Measurements from ENCODE around the gene ACTR2.

The ACTR2 gene

DNA sequence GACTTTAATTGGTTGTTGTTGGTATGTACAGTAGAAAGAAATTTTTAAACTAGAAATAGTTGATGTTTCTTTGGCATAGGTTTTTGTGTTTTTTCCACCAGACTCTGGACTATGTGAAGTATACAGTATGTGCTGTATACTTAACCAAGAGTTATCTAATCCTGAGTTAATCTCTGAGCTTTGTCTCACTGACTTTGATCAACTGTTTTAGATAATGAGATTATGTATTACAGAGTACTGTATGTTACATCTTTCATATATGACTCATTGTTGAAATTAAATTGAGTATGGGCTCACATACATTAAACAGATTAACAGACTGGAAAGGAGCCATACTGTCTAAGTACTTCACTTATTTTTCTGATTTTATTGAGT, 38.0 kb downstream of the ACTR2 start:
- Histone ChIP-seq H3K27me3 (ENCODE audit: control insufficient read depth, insufficient read depth, low read length) (peaks cover 6% of the 10 kb centered on the region), H3K4me3 (ENCODE audit: low read length) (no peak overlapping the region), H3K4me1 (ENCODE audit: control insufficient read depth, low read depth, low read length) (peaks cover 15% of the 10 kb centered on the region), H3K9ac (ENCODE audit: low read length) (no peak overlapping the region), H3K36me3 (ENCODE audit: control insufficient read depth, low read depth, low read length) (peaks cover 16% of the 10 kb centered on the region), H3K9me3 (ENCODE audit: control insufficient read depth, low read depth, low read length) (no peaks in the 10 kb centered on the region), H3K27ac (ENCODE audit: low read length) (no peak overlapping the region)

DNA sequence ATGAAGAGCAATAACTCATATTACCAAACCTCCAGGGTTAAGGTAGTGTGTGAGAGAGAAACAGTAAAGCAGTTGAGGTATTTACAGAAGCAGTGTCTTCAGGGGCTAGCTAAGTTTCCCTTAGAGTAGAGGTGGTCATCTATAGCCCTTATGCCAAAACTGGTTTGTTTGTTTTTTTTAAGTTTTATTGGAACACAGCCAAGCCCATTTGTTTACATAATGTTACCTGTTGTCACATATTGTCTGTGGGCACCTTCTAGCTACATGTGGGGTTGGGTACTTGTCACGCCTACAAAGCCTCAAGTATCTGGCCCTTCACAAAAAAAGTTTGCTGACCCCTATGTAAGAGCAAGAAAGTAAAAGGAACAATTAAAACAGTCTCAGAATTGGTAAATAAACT, 39.4 kb downstream of the ACTR2 start:
- peaks cover 13% of the 10 kb centered on the region for H3K36me3 ChIP-seq (ENCODE audit: control insufficient read depth, low read depth, low read length)

DNA sequence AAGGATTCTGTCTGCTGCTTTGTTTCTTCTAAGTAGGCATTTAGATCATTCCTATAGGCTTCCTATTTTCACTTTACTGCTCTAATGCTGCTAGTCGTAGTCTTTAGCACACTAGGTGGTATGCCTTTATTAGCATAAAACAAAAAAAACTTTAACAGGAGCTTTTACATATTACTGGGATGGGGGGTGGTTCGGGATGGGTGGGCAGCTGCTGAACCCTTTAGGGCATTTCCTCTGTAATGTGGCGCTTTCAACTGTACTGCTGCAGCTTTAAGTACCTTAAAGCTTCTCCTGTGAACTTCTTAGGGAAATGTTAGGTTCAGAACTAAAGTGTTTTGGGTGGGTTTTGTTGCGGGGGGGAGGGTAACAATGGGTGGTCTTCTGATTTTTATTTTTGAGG, 41.3 kb downstream of the ACTR2 start:
- Histone ChIP-seq H3K9ac (ENCODE audit: low read length) (no peak overlapping the region), H3K27me3 (ENCODE audit: control insufficient read depth, insufficient read depth, low read length) (peaks cover 37% of the 10 kb centered on the region), H3K36me3 (ENCODE audit: control insufficient read depth, low read depth, low read length) (peaks cover 19% of the 10 kb centered on the region), H3K27ac (ENCODE audit: low read length) (no peak overlapping the region), H3K4me3 (ENCODE audit: low read length) (no peak overlapping the region), H3K4me1 (ENCODE audit: control insufficient read depth, low read depth, low read length) (peaks cover 15% of the 10 kb centered on the region), H3K9me3 (ENCODE audit: control insufficient read depth, low read depth, low read length) (no peaks in the 10 kb centered on the region)

More for the DNA sequence above, 39.4 kb downstream of the ACTR2 start:
- Histone ChIP-seq H3K9me3 (ENCODE audit: control insufficient read depth, low read depth, low read length) (no peaks in the 10 kb centered on the region), H3K27me3 (ENCODE audit: control insufficient read depth, insufficient read depth, low read length) (peaks cover 18% of the 10 kb centered on the region), H3K4me3 (ENCODE audit: low read length) (no peak overlapping the region), H3K4me1 (ENCODE audit: control insufficient read depth, low read depth, low read length) (peaks cover 15% of the 10 kb centered on the region), H3K9ac (ENCODE audit: low read length) (no peak overlapping the region), H3K27ac (ENCODE audit: low read length) (no peak overlapping the region)

DNA sequence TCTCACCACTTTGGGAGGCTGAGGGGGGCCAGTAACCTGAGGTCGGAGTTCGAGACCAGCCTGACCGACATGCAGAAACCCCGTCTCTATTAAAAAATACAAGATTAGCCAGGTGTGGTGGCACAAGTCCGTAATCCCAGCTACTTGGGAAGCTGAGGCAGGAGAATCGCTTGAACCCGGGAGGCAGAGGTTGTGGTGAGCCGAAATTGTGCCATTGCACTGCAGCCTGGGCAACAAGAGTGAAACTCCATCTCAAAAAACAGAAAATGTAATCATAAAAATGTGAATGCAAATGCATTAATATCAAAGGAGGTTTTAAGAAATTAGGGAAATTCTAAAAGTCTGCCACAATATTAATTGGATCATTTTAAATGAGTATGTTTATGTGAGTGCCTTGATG, 45.7 kb downstream of the ACTR2 start:
- peaks cover 78% of the 10 kb centered on the region for H3K27me3 ChIP-seq (ENCODE audit: control insufficient read depth, insufficient read depth, low read length)
- H3K27ac ChIP-seq (ENCODE audit: low read length): no peak overlapping the region
- no peak overlapping the region for H3K9ac ChIP-seq (ENCODE audit: low read length)
- peaks cover 26% of the 10 kb centered on the region for H3K4me1 ChIP-seq (ENCODE audit: control insufficient read depth, low read depth, low read length)
- peaks cover 9% of the 10 kb centered on the region for H3K36me3 ChIP-seq (ENCODE audit: control insufficient read depth, low read depth, low read length)
- H3K4me3 ChIP-seq (ENCODE audit: low read length): no peak overlapping the region
- H3K9me3 ChIP-seq (ENCODE audit: control insufficient read depth, low read depth, low read length): no peaks in the 10 kb centered on the region

DNA sequence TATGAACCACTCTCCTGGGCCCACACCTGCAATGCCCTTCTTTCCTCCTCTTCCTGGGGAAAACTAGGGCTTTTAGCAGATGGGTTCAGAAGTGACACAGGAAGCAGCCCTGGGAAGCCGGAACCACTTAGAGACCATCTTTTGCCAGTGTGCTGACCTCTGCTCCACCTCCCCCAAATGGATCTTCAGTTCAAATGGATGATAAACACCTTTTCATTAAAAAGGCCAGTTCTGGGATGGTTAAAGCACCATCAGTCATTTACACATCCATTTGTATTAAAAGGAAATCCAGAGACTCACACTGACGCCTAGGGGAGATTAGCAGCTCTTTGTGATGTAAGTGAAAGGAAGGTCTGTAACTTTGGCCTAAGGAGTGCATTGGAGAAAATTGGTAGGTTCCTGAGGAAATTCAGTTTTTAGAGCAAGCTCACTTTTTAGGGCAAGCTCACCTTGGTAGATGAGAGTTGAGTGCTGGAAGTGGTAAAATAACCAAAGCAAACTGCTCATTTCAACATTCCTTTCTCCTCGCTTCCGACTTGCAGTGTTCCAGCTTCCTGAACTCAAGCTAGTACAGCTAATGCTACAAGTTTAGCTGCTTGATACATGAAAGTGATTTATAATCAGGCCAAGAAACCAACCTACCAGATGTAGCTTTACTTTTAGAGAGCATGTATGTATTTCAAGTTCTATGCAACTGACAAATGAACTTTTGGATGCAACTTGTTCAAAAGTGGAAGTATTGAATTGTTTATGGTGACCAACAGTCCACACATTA, 47.7 kb downstream of the ACTR2 start:
- H3K4me3 ChIP-seq (ENCODE audit: low read length): no peak overlapping the region
- no peak overlapping the region for H3K27ac ChIP-seq (ENCODE audit: low read length)
- H3K27me3 ChIP-seq (ENCODE audit: control insufficient read depth, insufficient read depth, low read length): peaks cover 94% of the 10 kb centered on the region

DNA sequence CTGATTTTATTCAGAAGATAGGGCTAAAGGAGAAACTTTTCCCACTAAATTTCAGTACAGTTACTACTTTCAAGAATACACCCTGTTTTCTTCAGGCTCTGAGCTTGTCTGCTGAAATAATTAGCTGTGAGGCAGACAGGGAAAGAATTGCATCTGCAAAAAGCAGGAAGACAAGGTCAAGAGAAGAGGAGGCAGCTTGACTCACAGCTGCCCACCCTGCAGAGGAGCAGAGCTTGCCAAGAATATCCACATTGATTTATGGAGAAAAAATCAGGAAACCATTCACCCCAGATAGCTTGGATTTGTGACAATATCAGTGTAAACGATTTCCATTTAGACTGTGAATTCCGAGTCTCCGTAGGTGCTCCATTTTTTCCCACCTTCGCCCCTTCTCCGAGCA, 49.0 kb downstream of the ACTR2 start:
- H3K4me1 ChIP-seq (ENCODE audit: control insufficient read depth, low read depth, low read length): peaks cover 15% of the 10 kb centered on the region
- H3K9ac ChIP-seq (ENCODE audit: low read length): no peak overlapping the region
- H3K9me3 ChIP-seq (ENCODE audit: control insufficient read depth, low read depth, low read length): no peaks in the 10 kb centered on the region
- H3K27me3 ChIP-seq (ENCODE audit: control insufficient read depth, insufficient read depth, low read length): peaks cover 100% of the 10 kb centered on the region
- no peak overlapping the region for H3K4me3 ChIP-seq (ENCODE audit: low read length)
- no peak overlapping the region for H3K27ac ChIP-seq (ENCODE audit: low read length)
- H3K36me3 ChIP-seq (ENCODE audit: control insufficient read depth, low read depth, low read length): peaks cover 8% of the 10 kb centered on the region

More for the DNA sequence above, 47.7 kb downstream of the ACTR2 start:
- Histone ChIP-seq H3K36me3 (ENCODE audit: control insufficient read depth, low read depth, low read length) (peaks cover 9% of the 10 kb centered on the region), H3K4me1 (ENCODE audit: control insufficient read depth, low read depth, low read length) (peaks cover 15% of the 10 kb centered on the region), H3K9ac (ENCODE audit: low read length) (no peak overlapping the region), H3K9me3 (ENCODE audit: control insufficient read depth, low read depth, low read length) (no peaks in the 10 kb centered on the region)

DNA sequence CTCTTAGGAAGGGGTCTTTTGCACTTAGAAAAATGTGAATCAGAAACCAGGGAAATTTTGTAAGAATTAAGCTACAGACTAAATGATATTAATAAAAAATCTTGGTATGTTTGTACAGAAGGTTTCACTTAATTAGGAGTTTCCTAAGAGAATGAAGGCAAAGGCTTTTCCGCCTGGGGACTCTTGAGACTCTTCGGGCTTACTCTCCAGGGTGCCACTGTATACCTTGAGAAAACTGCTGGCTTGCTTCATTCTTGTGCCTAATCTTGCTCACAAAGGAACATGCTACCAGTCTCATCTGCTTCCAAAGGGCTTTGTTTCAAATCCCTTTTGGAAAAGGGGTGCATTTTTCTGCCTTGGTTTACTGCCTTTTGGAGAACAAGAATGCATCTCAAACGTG, 49.5 kb downstream of the ACTR2 start:
- H3K36me3 ChIP-seq (ENCODE audit: control insufficient read depth, low read depth, low read length): peaks cover 6% of the 10 kb centered on the region
- no peak overlapping the region for H3K27ac ChIP-seq (ENCODE audit: low read length)
- no peak overlapping the region for H3K9ac ChIP-seq (ENCODE audit: low read length)
- H3K4me3 ChIP-seq (ENCODE audit: low read length): no peak overlapping the region
- no peaks in the 10 kb centered on the region for H3K9me3 ChIP-seq (ENCODE audit: control insufficient read depth, low read depth, low read length)
- peaks cover 100% of the 10 kb centered on the region for H3K27me3 ChIP-seq (ENCODE audit: control insufficient read depth, insufficient read depth, low read length)
- H3K4me1 ChIP-seq (ENCODE audit: control insufficient read depth, low read depth, low read length): peaks cover 16% of the 10 kb centered on the region

DNA sequence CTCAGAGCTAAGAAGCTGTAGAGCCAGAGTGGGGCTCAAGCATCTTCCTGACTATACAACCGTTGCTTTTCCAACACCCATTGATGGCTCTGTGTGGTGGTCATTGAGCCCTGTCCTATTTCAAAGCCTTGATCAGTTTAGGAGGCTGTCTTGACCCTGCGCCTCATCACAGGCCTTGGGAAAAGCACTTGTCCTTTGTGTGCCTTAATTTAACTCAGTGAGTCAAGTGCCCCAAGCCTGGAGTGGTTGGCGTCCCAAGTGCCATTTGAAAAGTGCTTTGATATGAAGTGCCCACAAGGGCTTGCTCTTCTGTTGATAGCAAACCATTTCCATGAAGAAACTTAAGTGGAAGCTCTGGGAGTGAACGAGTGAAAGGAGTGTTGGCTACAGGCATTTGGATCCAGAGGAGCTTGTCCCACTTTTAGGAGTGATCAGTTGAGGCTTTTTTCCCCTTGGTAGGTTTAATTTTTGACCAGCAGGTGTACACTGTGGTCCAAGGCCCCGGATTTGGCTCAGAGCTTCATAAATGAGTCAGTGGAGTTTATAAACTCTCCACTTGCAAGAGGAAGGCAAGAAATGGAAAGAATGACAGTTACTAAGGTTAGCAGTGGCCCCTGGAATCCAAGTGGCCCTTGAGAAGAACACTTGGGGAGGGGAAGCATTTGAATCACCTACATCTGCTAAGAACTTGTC, 50.3 kb downstream of the ACTR2 start:
- Histone ChIP-seq H3K27me3 (ENCODE audit: control insufficient read depth, insufficient read depth, low read length) (peaks cover 100% of the 10 kb centered on the region), H3K9me3 (ENCODE audit: control insufficient read depth, low read depth, low read length) (no peaks in the 10 kb centered on the region), H3K36me3 (ENCODE audit: control insufficient read depth, low read depth, low read length) (peaks cover under 1% of the 10 kb centered on the region), H3K4me3 (ENCODE audit: low read length) (no peak overlapping the region), H3K27ac (ENCODE audit: low read length) (no peak overlapping the region), H3K4me1 (ENCODE audit: control insufficient read depth, low read depth, low read length) (peaks cover 21% of the 10 kb centered on the region), H3K9ac (ENCODE audit: low read length) (no peak overlapping the region)

DNA sequence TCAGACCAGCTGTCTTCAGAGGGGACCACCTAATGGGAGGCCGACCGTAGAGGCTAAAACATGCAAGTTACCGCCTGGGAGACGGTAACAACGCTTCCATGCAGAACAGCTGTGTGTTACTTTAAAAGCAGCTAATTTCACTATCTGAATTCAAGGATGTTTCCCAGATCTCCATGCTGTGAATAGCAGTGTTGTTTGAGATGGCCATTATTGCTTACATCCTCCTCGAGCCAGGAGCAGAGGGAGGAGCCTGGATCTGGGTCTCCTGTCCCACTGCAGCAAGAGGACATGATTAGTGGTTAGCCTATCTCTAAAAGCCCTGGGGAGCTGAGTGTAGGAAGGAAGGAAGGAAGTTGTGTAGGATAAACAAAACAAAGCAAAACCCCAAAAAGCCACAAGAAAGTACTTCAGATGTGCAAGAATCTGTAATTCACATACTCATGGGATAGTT, 50.9 kb downstream of the ACTR2 start:
- Histone ChIP-seq H3K4me1 (ENCODE audit: control insufficient read depth, low read depth, low read length) (peaks cover 21% of the 10 kb centered on the region), H3K27me3 (ENCODE audit: control insufficient read depth, insufficient read depth, low read length) (peaks cover 99% of the 10 kb centered on the region), H3K36me3 (ENCODE audit: control insufficient read depth, low read depth, low read length) (no peaks in the 10 kb centered on the region), H3K27ac (ENCODE audit: low read length) (no peak overlapping the region), H3K9me3 (ENCODE audit: control insufficient read depth, low read depth, low read length) (no peaks in the 10 kb centered on the region), H3K9ac (ENCODE audit: low read length) (no peak overlapping the region), H3K4me3 (ENCODE audit: low read length) (no peak overlapping the region)

DNA sequence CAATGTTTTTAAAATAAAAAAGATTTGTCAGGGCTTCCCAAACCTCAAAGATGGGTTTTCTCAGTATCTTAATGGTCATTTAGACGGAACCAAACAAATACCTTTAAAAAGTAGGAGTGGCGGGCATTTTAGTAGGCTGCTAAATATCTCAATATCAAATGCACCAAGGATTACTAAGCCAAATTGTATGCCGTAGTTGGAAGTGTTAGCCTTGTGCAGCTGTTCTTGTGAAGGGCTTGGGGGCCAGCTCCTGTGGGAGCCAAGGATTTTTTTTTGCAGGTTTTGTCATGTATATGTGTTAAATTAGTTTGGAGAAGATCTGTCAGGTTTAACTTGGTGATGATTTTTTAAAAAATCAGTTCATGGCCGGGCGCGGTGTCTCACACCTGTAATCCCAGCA, 52.1 kb downstream of the ACTR2 start:
- H3K27ac ChIP-seq (ENCODE audit: low read length): no peak overlapping the region
- peaks cover 87% of the 10 kb centered on the region for H3K27me3 ChIP-seq (ENCODE audit: control insufficient read depth, insufficient read depth, low read length)
- H3K36me3 ChIP-seq (ENCODE audit: control insufficient read depth, low read depth, low read length): no peaks in the 10 kb centered on the region
- peaks cover 21% of the 10 kb centered on the region for H3K4me1 ChIP-seq (ENCODE audit: control insufficient read depth, low read depth, low read length)
- H3K9me3 ChIP-seq (ENCODE audit: control insufficient read depth, low read depth, low read length): no peaks in the 10 kb centered on the region
- no peak overlapping the region for H3K4me3 ChIP-seq (ENCODE audit: low read length)
- no peak overlapping the region for H3K9ac ChIP-seq (ENCODE audit: low read length)

DNA sequence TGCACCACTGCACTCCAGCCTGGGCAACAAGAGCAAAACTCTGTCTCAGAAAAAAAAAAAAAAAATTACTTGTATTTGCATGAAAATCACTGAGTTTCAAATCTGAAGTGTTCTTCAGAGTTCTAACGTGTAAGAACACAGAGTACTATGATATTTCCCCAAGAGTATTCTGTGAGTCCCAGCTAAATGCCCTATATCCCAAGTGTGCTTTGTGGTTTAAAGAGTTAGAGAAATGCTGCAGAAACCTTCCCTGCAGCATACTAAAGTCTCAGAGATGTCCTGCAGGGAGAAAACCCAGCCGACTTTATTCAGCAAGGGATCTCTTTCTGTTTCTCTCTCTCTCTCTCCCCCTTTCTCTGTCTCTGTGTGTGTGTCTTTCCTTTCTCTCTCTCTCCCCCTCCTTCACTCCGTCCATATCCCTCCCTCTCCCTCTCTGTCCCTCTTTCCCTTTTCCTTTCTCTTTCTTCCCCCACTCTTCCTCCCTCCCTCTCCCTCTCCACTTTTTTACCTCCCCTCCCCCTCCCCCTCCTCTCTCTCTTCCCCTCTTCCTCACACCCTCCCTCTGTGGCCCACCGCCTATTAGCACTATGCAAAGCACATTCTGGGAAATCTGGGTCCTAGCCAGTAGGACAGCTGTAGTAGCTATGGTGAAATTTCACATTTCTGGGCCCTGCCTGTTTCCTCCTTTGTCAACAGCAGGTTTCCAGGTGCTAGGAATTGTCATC, 54.2 kb downstream of the ACTR2 start:
- Histone ChIP-seq H3K36me3 (ENCODE audit: control insufficient read depth, low read depth, low read length) (no peaks in the 10 kb centered on the region), H3K27ac (ENCODE audit: low read length) (no peak overlapping the region), H3K4me1 (ENCODE audit: control insufficient read depth, low read depth, low read length) (peaks cover 14% of the 10 kb centered on the region), H3K9me3 (ENCODE audit: control insufficient read depth, low read depth, low read length) (no peaks in the 10 kb centered on the region), H3K27me3 (ENCODE audit: control insufficient read depth, insufficient read depth, low read length) (peaks cover 67% of the 10 kb centered on the region), H3K9ac (ENCODE audit: low read length) (no peak overlapping the region), H3K4me3 (ENCODE audit: low read length) (no peak overlapping the region)
